ENCODE data around the gene SEPTIN3.
A peak's percentile ranks its signal among the peaks of the same experiment; 100 is the strongest.
"Not testable (repeated sequence)": the region's sequence is repeated elsewhere in the genome, so short reads cannot be mapped to it uniquely, and the experiment has no call there.

The SEPTIN3 gene

DNA sequence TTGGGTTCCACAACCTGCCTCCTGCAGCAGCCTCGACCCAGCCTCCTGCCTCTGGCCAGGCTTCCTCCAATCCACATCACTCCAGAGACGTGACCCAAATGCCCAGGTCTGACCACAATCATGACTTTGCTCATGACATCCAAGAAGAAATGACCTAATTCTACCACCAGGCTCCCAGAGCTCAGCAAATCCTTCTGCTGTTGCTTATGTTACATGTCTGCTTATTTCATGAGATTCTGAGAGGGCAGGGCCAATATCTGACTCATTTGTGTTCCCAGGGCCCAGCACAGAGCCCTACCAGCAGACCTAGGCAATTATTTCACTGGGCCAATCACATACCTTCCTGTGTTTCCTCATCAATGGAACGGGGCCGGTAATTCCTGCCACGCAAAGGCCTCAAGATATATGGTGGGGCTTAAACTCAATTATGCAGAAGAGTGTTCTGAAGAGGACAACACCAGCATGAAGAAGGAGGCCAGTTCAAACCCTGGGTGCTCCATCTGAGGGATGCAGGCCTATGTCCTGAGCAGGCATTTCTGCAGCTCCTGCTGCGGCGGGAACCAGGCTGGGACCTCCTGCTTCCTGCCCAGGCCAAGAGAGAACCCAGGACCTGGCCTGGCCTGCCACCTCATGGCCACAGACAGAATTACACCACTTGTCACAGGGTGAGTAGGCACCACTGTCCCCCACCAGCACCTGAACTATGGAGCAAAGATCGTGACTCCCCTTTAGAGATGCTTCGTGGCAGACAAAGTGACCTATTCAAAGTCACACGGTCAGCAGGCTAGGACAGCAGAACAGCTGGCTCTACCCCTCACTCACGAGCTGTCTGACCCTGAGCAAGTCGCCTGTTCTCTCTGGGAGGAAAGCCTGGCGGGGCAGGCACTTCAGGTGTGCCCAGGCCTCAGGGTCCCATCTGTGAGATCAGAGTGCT, 28.1 kb upstream of the SEPTIN3 start:
- peak; percentile 91 for DNase-seq

DNA sequence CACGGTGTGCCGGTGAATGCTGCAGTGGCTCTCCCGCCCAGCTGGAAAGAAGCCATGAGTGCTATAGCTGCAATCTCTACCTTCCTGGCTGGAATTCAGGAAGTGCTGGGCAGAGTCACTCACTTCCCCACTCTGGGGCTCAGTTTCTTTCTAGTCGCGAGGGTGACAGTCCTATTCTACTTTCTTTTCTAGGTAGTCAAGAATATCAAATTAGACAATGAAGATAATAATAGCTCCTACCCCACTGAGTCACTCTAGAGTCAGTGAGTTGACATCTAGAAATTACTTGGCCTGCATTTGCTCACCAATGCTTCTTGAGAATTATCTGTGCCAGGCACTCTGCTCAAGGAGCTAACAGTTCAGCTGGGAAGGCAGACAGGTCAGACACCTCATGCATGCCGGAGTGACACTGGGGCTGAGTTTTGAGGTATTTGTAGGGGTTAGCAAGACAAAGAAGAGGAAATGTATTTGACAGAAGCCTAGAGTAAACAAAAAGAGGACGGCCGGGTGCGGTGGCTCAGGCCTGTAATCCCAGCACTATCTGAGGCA, 25.5 kb upstream of the SEPTIN3 start:
- no peak for DNase-seq

DNA sequence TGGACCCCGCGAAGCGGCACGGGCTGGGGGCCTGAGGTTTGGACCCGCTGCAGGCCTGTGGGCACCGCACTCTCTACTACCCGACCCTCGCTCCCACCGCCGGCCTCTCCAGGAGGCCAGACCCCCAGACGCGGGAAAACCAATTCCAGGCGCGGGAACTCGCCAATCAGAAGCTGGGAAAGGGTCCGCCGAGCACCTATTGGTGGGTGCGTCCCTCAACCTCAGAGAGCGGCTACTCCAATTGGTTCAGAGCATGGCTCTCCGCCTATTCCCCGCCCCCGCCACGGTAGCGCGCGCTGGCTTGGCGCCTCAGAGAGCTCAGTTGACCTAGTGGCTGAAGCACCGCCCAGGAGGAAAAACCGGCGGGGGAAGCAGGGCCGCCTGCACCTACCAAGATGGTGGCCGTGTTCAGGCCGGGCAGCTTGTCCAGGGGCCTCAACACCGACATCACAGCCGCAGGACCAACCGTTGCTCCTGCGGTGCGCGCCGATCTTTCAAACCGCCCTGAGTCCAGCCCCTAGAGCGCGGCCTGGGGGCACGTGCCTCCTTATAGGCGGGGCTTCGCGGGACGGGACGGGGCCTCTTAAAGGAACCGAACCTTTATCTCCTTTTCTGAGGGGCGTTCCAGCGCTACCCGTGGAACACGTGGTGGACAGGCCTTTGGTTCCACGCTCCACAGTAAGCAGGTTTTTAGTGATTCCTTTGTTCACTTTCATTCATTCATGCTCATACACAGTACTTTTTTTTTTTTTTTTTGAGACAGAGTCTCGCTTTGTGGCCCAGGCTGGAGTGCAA, 22.4 kb upstream of the SEPTIN3 start, which contains the start of gene CENPM:
TSS of gene CENPM (minus strand) at position 524 of the 795 bp plus-strand sequence. CDS start at position 448, 76 bp downstream.
- DNase-seq: peak; percentile 98

DNA sequence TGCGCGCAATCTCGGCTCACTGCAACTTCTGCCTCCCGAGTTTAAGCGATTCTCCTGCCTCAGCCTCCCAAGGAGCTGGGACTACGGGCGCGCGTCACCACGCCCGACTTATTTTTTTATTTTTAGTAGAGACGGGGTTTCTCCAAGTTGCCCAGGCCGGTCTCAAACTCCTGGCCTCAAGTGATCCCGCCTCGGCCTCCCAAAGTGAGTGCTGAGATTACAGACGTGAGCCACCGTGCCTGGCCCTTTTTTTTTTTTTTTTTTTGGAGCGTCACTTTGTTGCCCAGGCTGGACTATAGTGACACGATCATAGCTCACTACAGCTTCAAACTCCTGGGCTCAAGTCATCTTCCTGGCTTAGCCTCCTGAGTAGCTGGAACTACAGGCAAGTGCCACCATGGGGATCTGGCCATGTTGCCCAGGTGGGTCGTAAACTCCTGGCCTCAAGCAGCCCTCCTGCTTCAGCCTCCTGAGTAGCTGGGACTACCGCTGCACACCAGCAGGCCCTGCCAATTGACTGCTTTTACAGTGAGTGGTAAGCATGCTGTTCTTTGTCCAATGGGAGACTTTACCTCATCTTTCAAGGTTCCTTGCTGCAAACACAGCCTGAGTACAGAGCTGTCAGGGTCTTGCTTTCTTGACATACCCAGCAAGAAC, 21.7 kb upstream of the SEPTIN3 start:
- no peak for DNase-seq

DNA sequence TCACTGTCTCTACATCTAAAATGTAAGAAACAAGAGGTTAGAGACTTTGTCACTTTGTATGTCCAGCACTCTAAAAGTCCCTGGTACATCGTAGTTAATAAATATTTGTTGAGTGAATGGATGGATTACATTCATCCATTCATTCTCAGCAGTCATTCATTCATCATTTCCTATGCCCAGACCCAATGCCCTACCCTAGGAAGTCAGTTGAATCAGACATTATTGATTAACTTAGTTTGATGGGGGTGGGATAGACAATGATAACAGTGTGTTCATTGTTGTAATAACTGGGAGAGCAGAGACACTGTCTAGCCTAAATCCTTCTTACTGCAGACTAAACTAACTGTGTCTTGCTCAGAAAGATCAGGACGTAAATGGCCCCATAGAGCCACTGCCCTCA, 21.1 kb upstream of the SEPTIN3 start:
- no peak for DNase-seq

DNA sequence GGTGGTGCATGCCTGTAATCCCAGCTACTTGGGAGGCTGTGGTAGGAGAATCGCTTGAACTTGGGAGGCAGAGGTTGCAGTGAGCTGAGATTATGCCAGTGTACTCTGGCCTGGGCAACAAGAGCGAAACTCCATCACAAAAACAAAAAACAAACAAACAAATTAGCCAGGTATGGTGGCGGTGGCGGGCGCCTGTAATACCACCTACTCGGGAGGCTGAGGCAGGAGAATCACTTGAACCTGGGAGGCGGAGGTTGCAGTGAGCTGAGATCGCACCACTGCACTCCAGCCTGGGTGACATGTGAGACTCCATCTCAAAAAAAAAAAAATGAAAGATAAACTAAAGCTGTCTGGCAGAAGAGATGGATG, 20.3 kb upstream of the SEPTIN3 start:
- DNase-seq: not testable (repeated sequence)

DNA sequence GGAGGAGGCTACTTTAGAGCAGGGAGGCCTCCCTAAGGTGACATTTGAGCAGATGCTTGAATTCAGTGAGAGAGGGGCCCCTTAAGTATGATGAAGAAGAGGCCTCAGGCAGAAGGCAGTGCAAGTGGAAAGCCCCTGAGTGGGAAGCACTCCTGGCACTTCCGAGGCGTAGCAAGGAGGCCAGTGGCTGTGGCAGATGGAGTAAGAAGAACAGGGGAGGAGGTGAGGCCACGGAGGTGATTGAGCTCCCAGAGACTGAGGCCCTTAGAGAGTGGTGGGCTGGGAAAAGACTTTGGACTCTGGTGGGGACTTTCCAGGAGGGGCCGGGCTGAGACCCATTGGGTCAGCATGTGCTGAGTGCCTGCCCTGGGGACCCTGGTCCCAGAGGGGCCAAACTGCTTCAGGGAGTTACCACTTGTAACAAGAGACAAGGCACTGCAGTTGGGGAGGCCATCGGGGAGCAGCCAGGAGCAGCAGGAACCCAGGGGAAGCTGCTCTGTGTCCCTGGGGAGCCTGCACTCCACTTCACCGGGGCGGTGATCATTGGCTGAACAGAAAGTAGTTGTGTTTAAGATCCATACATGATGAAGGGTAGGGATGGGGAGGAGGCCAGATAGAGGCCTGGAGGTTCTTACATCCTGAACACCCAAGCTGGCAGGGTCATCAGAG, 19.8 kb upstream of the SEPTIN3 start:
- no peak for DNase-seq

DNA sequence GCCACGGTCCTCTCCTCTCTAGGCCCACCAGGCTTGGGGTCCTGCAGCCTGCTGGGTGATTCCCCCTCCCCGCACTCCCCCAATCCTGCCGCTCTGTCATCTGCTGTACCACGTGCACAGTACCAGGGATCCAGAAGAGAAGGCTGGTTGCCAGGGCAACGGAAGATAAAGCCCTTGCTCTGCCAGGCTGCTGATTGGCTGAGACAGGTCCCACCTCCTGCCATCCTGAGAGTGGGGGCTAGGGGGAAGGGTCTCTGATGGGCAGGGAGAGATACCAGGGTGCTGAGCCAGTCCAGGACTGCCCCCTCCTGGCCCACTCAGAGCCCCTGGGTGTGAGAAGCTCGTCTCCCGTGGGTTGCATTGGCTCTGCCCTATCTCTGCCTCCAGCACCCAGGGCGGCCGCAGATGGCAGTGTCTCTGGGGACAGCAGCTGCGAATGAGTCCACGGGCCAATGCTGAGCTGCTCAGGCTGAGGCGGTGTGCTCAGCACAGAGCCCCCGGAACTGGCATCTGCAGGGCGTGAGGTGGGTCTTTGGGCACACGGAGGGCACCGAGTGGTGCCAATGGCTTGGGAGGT, 17.3 kb upstream of the SEPTIN3 start, which contains the start of gene SMIM45:
TSS of gene SMIM45 (plus strand) at position 253 of the 577 bp plus-strand sequence.
- peak; percentile 95 for DNase-seq

DNA sequence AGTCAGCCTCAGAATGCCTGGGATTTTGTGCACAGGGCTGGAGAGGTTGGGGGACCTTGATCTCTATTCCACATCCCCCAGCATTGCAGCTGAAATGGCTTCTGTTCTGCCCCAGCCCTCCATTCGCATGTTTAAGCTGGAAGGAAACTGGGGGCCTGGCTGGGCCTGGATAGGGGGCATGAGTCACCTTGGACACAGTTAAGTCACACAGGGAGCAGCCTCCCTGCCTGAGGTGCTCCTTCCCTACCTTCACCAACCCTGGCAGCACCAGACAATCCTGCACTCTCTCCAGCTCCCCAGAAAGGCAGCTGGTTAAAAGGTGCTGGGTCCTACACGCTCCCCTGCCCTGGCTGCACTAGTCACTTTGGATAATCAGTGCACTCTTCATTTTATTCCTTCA, 16.5 kb upstream of the SEPTIN3 start:
- DNase-seq: no peak

DNA sequence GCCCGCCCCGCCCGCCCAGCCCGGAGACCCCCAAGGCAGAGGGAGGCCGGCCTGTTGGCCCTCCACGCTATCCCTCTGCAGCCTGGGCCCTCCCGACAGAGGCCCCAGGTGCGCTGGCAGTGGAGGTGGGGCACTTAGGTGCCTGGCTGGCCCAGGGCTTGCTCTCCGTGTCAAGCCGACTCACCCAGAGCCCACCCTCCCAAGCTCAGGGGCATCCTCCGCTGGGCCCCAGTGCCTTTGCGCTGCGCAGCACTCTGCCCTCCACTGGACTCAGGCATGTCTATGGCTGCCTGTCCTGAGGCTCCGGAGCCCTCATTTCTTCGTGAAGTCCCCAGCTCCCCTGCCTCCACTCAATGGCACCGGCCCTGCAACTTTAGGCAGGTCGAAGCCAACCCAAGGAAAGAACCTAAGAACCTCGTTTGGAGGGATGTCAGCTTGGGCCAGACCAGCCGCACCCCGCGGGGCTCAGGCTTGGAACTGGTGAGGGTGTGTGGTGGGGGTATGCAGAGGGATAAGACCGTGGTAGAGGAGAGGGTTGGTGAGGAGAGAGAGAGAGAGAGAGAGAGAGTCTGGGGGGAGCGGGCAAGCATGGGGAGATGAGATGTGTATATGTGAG, 11.2 kb upstream of the SEPTIN3 start:
- DNase-seq: no peak

DNA sequence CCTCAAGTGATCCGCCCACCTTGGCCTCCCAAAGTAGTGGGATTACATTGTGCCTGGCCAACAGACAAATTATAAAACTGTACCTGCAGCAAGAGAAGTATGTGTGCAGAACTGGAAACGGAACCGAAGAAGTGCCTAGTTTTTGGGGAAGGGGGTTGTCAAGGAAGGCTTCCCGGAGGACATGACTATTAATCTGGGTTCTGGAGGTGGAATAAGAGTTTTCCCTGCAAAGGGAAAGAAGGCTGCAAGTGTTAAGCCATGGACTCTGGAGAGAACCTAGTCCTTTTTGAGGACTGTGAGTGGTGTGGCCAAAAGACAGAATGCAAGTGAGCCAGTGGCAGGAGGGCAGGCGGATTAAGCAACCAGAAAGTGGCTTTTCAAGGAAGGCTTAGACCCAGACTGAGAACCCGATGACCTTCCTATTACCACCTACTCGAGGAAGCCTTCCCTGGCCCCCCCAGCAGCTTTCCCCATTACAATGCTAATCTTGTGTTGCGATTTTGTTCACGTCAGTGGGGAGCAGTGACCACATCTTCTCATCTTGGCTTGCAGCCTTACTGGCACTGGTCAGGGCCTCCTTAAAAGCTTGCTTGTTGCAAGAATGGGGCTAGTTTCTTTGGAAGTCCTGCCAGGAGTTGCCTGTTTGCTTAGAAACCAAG, 5.7 kb upstream of the SEPTIN3 start:
- no peak for DNase-seq

DNA sequence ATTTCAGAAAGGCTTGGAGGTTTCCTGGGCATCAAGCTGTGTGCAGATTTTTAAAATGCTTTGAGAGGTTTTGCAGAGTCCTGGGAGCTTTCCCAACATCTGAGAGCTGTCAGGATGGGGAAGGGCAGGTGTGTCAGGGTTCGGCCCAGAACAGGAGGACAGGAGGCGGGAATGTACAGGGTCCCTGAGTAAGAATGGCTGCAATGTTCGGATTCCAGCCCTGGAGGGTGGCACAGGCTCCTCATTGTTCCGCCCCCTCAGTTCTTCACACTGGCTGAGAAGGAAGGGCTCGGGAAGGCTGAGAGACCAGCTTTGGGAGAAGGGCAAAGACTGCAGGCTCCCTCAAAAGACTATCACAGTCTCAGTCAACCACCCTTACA, 5.1 kb upstream of the SEPTIN3 start:
- DNase-seq: no peak

DNA sequence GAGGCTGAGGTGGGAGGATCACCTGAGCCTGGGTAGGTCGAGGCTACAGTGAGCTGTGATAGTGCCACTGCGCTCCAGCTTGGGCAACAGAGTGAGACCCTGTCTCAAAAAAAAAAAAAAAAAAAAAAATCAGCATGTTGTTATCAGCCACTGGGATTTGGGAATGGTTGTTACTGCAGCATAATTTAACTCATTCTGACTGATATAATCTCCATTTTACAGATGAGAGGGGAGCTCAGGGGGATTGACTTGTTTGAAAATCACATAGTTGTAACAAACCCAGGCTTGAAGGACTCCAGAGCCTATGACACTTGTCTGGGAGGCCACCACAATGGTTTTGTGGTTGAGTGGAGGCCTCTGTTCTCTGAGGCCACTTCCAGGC, 3.0 kb upstream of the SEPTIN3 start:
- no peak for DNase-seq

DNA sequence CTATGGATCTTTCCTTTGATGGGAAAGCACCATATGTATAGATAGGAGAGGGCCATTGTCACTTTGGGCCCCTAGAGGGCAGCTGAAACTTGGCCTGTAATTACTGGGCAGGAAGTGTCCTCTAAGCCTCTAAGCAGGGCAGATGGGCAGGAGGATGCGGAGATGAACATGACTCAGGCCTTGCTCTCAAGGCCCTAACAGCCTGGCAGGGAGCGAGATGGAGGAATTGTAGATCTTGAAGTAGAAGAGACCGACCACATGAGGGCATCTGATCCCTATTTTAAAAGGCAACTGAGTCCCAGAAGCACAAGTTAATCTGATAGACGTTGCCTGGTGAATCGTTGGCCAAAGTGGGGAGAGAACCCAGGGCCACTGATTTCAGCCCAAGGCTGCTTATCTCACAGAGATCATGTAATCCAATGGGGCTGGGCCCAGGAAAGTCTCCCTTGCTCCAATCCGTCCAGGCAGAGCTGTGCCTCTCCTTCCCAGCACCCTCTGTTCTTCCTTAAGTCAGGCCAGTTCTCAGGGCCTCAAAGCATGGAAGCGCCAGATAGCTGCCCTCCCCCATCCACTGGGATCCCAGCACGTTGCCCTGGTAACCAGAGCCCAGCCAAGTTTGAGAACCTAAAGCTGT, 2.5 kb upstream of the SEPTIN3 start:
- DNase-seq: peak; percentile 74

DNA sequence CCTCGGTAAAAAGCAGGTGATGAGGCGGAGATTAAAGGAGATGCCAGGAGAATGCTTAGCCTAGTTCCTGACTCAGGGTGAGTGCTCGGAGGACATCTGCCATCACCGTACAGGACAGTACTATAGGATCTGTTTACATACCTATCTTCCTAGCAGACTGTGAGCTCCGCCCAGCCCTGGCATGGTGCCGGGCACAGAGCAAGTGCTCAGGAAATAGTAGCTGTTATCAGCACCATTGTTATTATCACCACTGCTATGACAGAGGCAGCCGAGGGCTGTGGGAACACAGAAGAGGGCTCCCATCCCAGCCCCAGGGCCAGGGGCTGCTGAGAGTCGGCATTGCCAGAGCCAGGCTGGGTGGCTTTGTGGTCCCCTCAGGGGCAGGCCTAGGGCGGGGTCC, 642 bp upstream of the SEPTIN3 start:
- DNase-seq: no peak

DNA sequence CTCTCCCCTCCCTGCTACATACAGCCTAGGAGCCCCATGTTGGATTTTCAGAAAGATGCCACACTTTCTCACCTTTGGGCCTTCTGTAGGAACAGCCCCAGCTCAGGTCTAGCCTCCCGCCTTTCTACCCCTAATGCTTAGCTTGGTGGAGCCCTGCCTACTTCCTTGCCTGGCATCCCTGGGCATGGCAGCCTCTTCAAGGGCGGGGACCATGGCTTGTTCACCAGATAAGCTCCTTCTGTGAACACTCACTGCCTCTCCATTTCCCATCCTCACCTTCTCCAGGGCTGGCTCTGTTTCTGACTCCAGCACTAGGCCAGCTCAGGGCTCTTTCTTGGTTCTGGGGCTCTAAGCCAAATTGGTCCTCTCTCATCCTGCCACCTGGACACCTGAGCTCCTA, 1.4 kb downstream of the SEPTIN3 start:
- no peak for DNase-seq

DNA sequence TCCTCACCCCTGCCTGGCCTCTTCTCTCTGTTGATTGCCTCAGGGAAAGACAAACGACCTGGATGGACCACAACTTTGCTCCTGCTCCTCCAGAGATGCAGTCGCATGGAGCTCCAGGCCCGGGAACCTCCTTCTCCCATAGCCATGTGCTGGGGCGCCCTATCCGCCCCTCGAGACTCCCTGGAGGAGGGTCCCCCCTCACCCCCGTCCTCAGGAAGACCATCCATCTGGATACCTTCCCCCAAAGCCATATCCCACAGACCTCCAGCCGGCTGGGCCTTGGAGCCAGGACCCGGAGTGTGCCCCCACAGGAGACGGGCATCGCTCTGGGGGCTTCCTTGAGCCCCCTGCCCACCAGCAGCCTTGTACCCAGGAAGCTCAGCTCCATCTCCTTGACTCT, 2.2 kb downstream of the SEPTIN3 start:
- DNase-seq: no peak

DNA sequence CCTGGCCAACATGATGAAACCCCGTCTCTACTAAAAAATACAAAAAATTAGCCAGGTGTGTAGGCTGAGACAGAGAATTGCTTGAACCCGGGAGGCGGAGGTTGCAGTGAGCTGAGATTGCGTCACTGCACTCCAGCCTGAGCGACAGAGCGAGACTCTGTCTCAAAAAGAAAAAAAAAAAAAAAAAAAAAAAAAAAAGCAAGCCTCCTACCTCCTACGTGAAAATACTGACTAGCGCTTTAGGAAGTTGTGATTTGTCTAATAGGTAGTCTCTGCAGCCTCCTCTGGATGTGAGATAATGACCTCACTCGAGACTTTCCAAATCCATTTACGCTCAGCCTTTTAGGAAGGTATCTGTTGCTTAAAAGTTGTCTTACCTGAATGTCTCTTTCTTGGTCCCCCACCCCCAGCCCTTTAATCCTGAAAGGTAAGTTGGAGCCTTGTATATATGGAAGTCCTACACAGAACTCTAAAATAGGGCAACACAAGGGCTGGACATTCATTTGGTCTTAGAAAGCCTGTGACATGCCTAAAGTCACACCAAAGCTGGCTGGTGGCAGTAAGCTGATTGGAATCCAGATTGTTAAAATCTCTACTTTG, 5.5 kb downstream of the SEPTIN3 start:
- DNase-seq: no peak

DNA sequence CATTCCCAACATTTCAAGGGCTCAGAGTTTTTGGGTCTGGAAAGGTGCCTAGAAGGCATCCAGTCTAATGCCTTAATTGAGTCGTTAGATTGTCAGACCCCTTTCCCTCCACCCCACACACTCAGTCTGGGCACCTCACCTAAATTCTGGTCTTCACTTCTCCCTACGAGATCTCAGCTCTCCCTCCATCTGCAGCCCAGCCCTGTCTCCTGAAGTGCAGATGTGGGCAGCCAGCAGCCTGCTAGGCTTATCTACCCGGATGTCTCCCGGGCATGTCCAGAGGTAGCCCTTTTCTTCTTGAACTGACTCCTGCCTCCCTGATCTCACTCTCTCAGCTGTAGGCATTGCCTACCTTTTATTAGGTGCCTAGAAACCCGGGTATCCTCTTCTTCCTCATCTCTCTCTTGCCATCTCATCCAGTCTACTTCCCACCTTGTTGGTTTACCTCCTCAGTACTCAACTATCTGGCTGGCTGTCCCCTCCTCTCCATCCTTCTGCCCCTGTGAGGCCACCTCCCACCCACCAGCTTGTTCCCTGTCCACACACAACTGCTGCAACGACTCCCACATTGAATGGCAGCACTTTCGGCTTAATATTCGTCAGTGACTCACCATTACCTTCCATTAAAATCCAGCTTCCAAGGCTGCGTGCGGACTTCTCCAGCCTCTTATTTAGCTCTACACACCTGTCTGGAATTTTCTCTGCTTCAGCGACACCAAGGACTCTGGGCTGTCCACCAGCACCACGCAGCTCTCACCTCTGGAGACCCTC, 6.2 kb downstream of the SEPTIN3 start:
- no peak for DNase-seq
